A549 (cell line): ENCODE measurements around the gene DYNC1I1. TPM values are rescaled to one million over a fixed set of nuclear protein-coding genes. Genes with fewer than 3 reads are reported as not detected.

Experiments used
- ATAC-seq, 2 experiments: fragments of 200-7000 bp in 1 of 2; fragments of >200 bp in 1 of 2; cut with Nextera tagmentation in 1 of 2; cut with Tn5 transposase in 1 of 2; 3 replicates each; pipeline versions ENCODE4 v1.8.0 to v1.9.1; 2018 to 2020; ENCODE audit warnings: mild to moderate bottlenecking in 1 of 2, moderate library complexity in 1 of 2
- CTCF ChIA-PET: fragments of 300-600 bp; sonication (Branson Sonifier 250); formaldehyde crosslinking; extraction: SDS; loops from one replicate; lab custom pipeline; 2021; ENCODE audit warnings: antibody characterized with exemption, inconsistent platforms; lab: Yijun Ruan, JAX
- POLR2A ChIA-PET: fragments of 350-600 bp; formaldehyde crosslinking; extraction: SDS; loops from one replicate; lab custom pipeline; 2021; ENCODE audit warnings: antibody characterized with exemption, inconsistent platforms; lab: Yijun Ruan, JAX
- DNase-seq, 2 experiments: peaks; one replicate each; pipeline versions ENCODE4 v3.0.0 to v3.0.0-alpha.2; 2011 to 2016; ENCODE audit warnings: low read depth in 1 of 2, low spot score in 1 of 2
- FAIRE-seq: peaks from 2 replicates; lab custom pipeline; 2011; peaks lifted over from hg19 to GRCh38; lab: Jason Lieb, UNC
- H3K27ac ChIP-seq, 2 experiments: fragments of >200 bp; sonication (Bioruptor Twin); formaldehyde crosslinking; 3 replicates each; pipeline ENCODE4 v1.5.1; 2016 to 2017
- H3K4me1 ChIP-seq: fragments of >200 bp; sonication (Bioruptor Twin); formaldehyde crosslinking; 3 replicates; pipeline ENCODE4 v1.6.1; 2016
- H3K4me2 ChIP-seq: fragments of >200 bp; sonication (Bioruptor Twin); formaldehyde crosslinking; 3 replicates; pipeline ENCODE4 v1.6.1; 2016
- H3K4me3 ChIP-seq: fragments of >200 bp; sonication (Bioruptor Twin); formaldehyde crosslinking; 3 replicates; pipeline ENCODE4 v1.5.1; 2016
- H3K9me3 ChIP-seq: fragments of >200 bp; sonication (Bioruptor Twin); formaldehyde crosslinking; 3 replicates; pipeline ENCODE4 v1.6.1; 2016
- CBX2 ChIP-seq: fragments of 200-600 bp; sonication (generic); IDR thresholded peaks from 2 replicates; pipeline ENCODE4 v1.6.1; 2016; ENCODE audit warnings: low read depth, mild to moderate bottlenecking, borderline replicate concordance
- CEBPB ChIP-seq, 2 experiments: fragments of >200 bp in 1 of 2; sonication (Bioruptor Twin) in 1 of 2; formaldehyde crosslinking in 1 of 2; IDR thresholded peaks; 2 replicates each; pipeline ENCODE4 v1.6.1; 2012 to 2016
- CHD2 ChIP-seq: fragments of 150-350 bp; IDR thresholded peaks from 2 replicates; pipeline ENCODE4 v1.6.1; 2014; ENCODE audit warnings: low read length; ENCODE audit not compliant: partially characterized antibody
- CHD4 ChIP-seq: fragments of 200-600 bp; sonication (generic); IDR thresholded peaks from 2 replicates; pipeline ENCODE4 v1.6.1; 2016; ENCODE audit warnings: antibody characterized with exemption, mild to moderate bottlenecking, borderline replicate concordance
- EHF ChIP-seq: fragments of 250-450 bp; sonication (Bioruptor Pico); IDR thresholded peaks from 2 replicates; pipeline ENCODE4 v1.5.0; 2020; ENCODE audit warnings: mild to moderate bottlenecking
- EHMT2 ChIP-seq: fragments of 200-600 bp; sonication (generic); IDR thresholded peaks from 2 replicates; pipeline ENCODE4 v1.6.1; 2016; ENCODE audit warnings: antibody characterized with exemption, low read depth, mild to moderate bottlenecking, moderate library complexity
- EP300 ChIP-seq, 2 experiments: fragments of >200 bp; sonication (Bioruptor Twin); formaldehyde crosslinking; IDR thresholded peaks; 2 replicates in 1 of 2; 3 replicates in 1 of 2; pipeline ENCODE4 v1.6.1; 2016 to 2017
- FOSL2 ChIP-seq, 2 experiments: fragments of 450-650 bp in 1 of 2; fragments of >200 bp in 1 of 2; sonication (Bioruptor Twin) in 1 of 2; formaldehyde crosslinking; IDR thresholded peaks; 2 replicates each; pipeline versions ENCODE4 v1.5.0 to v1.6.1; 2016 to 2020; ENCODE audit warnings: mild to moderate bottlenecking in 1 of 2, moderate library complexity in 1 of 2
- FOXS1 ChIP-seq: fragments of 250-450 bp; sonication (Bioruptor Pico); IDR thresholded peaks from 2 replicates; pipeline ENCODE4 v1.5.0; 2020; ENCODE audit warnings: mild to moderate bottlenecking, moderate library complexity
- HDAC2 ChIP-seq: fragments of 200-600 bp; sonication (generic); IDR thresholded peaks from 2 replicates; pipeline ENCODE4 v1.6.1; 2016
- HOXB13 ChIP-seq: fragments of 250-450 bp; sonication (Bioruptor Pico); IDR thresholded peaks from 2 replicates; pipeline ENCODE4 v1.5.0; 2020; ENCODE audit warnings: low read depth, mild to moderate bottlenecking, moderate library complexity
- KDM5A ChIP-seq: fragments of 200-600 bp; sonication (generic); IDR thresholded peaks from 2 replicates; pipeline ENCODE4 v1.6.1; 2016; ENCODE audit warnings: antibody characterized with exemption, mild to moderate bottlenecking
- MAZ ChIP-seq: fragments of 150-350 bp; IDR thresholded peaks from 2 replicates; pipeline ENCODE4 v1.6.1; 2014; ENCODE audit warnings: antibody characterized with exemption, low read depth, low read length, borderline replicate concordance
- MYC ChIP-seq: IDR thresholded peaks from 2 replicates; pipeline ENCODE4 v1.6.1; 2012; ENCODE audit warnings: mild to moderate bottlenecking, inconsistent platforms, low read length, improper control_type of control experiment, borderline replicate concordance
- NFE2L2 ChIP-seq: fragments of 150-350 bp; conservative IDR thresholded peaks from 2 replicates; pipeline ENCODE4 v1.6.1; 2014; ENCODE audit warnings: low read length
- PHF8 ChIP-seq: fragments of 200-600 bp; sonication (generic); IDR thresholded peaks from 2 replicates; pipeline ENCODE4 v1.6.1; 2016; ENCODE audit warnings: low read depth, mild to moderate bottlenecking, antibody characterized with exemption, moderate library complexity, borderline replicate concordance
- POLR2AphosphoS2 ChIP-seq: conservative IDR thresholded peaks from 2 replicates; pipeline ENCODE4 v1.6.1; 2012; ENCODE audit warnings: low read length, improper control_type of control experiment, inconsistent platforms
- RARB ChIP-seq: fragments of 250-450 bp; sonication (Bioruptor Pico); IDR thresholded peaks from 2 replicates; pipeline ENCODE4 v1.8.0; 2021; ENCODE audit warnings: mild to moderate bottlenecking, moderate library complexity
- RCOR1 ChIP-seq: fragments of 150-350 bp; IDR thresholded peaks from 2 replicates; pipeline ENCODE4 v1.6.1; 2014; ENCODE audit warnings: antibody characterized with exemption, low read length, low read depth
- REST ChIP-seq: fragments of 200-600 bp; sonication (generic); IDR thresholded peaks from 2 replicates; pipeline ENCODE4 v1.6.1; 2016; ENCODE audit warnings: antibody characterized with exemption, mild to moderate bottlenecking, moderate library complexity
- RFX5 ChIP-seq: fragments of 450-650 bp; IDR thresholded peaks from 2 replicates; pipeline ENCODE4 v1.7.1; 2014; ENCODE audit warnings: antibody characterized with exemption, mild to moderate bottlenecking, moderate library complexity
- RNF2 ChIP-seq: fragments of 200-600 bp; sonication (generic); IDR thresholded peaks from 2 replicates; pipeline ENCODE4 v1.6.1; 2016; ENCODE audit warnings: low read depth, mild to moderate bottlenecking, antibody characterized with exemption, moderate library complexity, borderline replicate concordance
- SMC3 ChIP-seq: fragments of >200 bp; sonication (Bioruptor Twin); formaldehyde crosslinking; IDR thresholded peaks from 3 replicates; pipeline ENCODE4 v1.6.1; 2018; ENCODE audit warnings: inconsistent platforms
- SREBF2 ChIP-seq: fragments of 450-650 bp; IDR thresholded peaks from 2 replicates; pipeline ENCODE4 v1.6.1; 2014; ENCODE audit warnings: mild to moderate bottlenecking, moderate library complexity
- TFCP2L1 ChIP-seq: fragments of 250-450 bp; sonication (Bioruptor Pico); IDR thresholded peaks from 2 replicates; pipeline ENCODE4 v1.5.0; 2021; ENCODE audit warnings: mild to moderate bottlenecking
- USF2 ChIP-seq: fragments of 450-650 bp; IDR thresholded peaks from 2 replicates; pipeline ENCODE4 v1.6.1; 2014; ENCODE audit warnings: antibody characterized with exemption
- ZFP36 ChIP-seq: fragments of 450-650 bp; IDR thresholded peaks from 2 replicates; pipeline ENCODE4 v1.6.1; 2014; ENCODE audit warnings: borderline replicate concordance; ENCODE audit not compliant: partially characterized antibody
- ZNF302 ChIP-seq: fragments of 250-450 bp; sonication (Bioruptor Pico); IDR thresholded peaks from 2 replicates; pipeline ENCODE4 v1.9.0; 2021; ENCODE audit warnings: inconsistent platforms, mild to moderate bottlenecking, moderate library complexity
- ZSCAN20 ChIP-seq: fragments of 250-450 bp; sonication (Bioruptor Pico); IDR thresholded peaks from 2 replicates; pipeline ENCODE4 v1.8.0; 2022; ENCODE audit warnings: mild to moderate bottlenecking, moderate library complexity
- WGBS: methylation state at CpG from one replicate; pipeline ENCODE4 v1.1.6; 2017; ENCODE audit errors: missing lambda C conversion rate; 5-methylcytosine and 5-hydroxymethylcytosine counted together
- polyA plus RNA-seq, 4 experiments: library from polyadenylated mRNA; depleted of rRNA in 3 of 4; stranded (reverse); fragments of >200 nt; fragmentation: RNase III in 1 of 4; extraction: RNeasy Plus Mini Kit Qiagen cat#74134 plus additional on column Dnase treatment in 1 of 4; gene quantifications; 2 replicates in 3 of 4; 3 replicates in 1 of 4; pipeline ENCODE4 v1.2.3, GENCODE V29; 2011 to 2017
- TF ChIP-seq, protein P1 (sequence below): fragments of 150-350 bp; IDR thresholded peaks from 2 replicates; pipeline ENCODE4 v1.6.1; 2014; ENCODE audit warnings: low read depth, mild to moderate bottlenecking, low read length

Gene DYNC1I1
- polyA plus RNA-seq, 2 of the 4 experiments (the other 2 are of a cell fraction): 0.04 TPM; not detected in 1

GRCh38 chr7:96135241-96135640, 362.9 kb downstream of the DYNC1I1 start:
- Histone ChIP-seq H3K4me1 (no peaks in the 10 kb centered on the region), H3K4me3 (no peak overlapping the region)
- no peak for ATAC-seq
- TF ChIP-seq RFX5: no peak
- TF ChIP-seq, protein P1, sequence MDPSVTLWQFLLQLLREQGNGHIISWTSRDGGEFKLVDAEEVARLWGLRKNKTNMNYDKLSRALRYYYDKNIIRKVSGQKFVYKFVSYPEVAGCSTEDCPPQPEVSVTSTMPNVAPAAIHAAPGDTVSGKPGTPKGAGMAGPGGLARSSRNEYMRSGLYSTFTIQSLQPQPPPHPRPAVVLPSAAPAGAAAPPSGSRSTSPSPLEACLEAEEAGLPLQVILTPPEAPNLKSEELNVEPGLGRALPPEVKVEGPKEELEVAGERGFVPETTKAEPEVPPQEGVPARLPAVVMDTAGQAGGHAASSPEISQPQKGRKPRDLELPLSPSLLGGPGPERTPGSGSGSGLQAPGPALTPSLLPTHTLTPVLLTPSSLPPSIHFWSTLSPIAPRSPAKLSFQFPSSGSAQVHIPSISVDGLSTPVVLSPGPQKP: no peak
- TF ChIP-seq CHD2: no peak
- no peak for TF ChIP-seq ZNF302 (CRISPR knock-in tag)
- no peak for TF ChIP-seq USF2
- no peak for TF ChIP-seq EHMT2
- TF ChIP-seq CEBPB (IDR thresholded peaks at IDR 0.05): no peak
- no peak for TF ChIP-seq FOXS1 (CRISPR knock-in tag)
- no peak for TF ChIP-seq EP300 (IDR thresholded peaks at IDR 0.05)
- no peak for TF ChIP-seq PHF8
- no peak for TF ChIP-seq SMC3
- no peak for TF ChIP-seq TFCP2L1 (CRISPR knock-in tag)
- TF ChIP-seq KDM5A: no peak
- no peak for TF ChIP-seq MAZ
- no peak for TF ChIP-seq ZFP36
- no peak for TF ChIP-seq NFE2L2
- no peak for TF ChIP-seq HDAC2
- TF ChIP-seq MYC: no peak
- TF ChIP-seq, all 56 proteins: peak for 0
- POLR2A ChIA-PET: no interaction called here
- CTCF ChIA-PET: no interaction called here
- WGBS: 95% methylated on average over 2 of the region's 2 CpGs
- H3K9me3 ChIP-seq: no peaks in the 10 kb centered on the region
- no peak overlapping the region for H3K4me2 ChIP-seq
- H3K27ac ChIP-seq: no peak overlapping the region
- FAIRE-seq (no peak), DNase-seq (no peak)

- Histone ChIP-seq H3K4me2 (no peak overlapping the region), H3K4me1 (no peaks in the 10 kb centered on the region), H3K4me3 (no peak overlapping the region), H3K9me3 (no peaks in the 10 kb centered on the region), H3K27ac (no peak overlapping the region)
- no peak for ATAC-seq
- no peak for DNase-seq
- FAIRE-seq: no peak
- ChIA-PET CTCF (no interaction called here), POLR2A (no interaction called here)
- 89% methylated on average over 5 of the region's 5 CpGs for WGBS
- TF ChIP-seq RARB: no peak
- no peak for TF ChIP-seq POLR2AphosphoS2
- no peak for TF ChIP-seq HOXB13 (CRISPR knock-in tag)
- TF ChIP-seq MYC: no peak
- no peak for TF ChIP-seq CBX2
- TF ChIP-seq REST: no peak
- TF ChIP-seq EHF (CRISPR knock-in tag): no peak
- no peak for TF ChIP-seq ZSCAN20 (CRISPR knock-in tag)
- TF ChIP-seq RNF2: no peak
- TF ChIP-seq SREBF2: no peak
- TF ChIP-seq, protein P1: no peak
- TF ChIP-seq FOSL2 (IDR thresholded peaks at IDR 0.05): no peak
- no peak for TF ChIP-seq FOSL2 (CRISPR knock-in tag; IDR thresholded peaks at IDR 0.05)
- TF ChIP-seq RCOR1: no peak
- no peak for TF ChIP-seq RFX5
- no peak for TF ChIP-seq CHD4
- TF ChIP-seq USF2: no peak
Observed at GRCh38 chr7:96136600-96137239, 364.4 kb downstream of the DYNC1I1 start.
